ENCODE measurements around the gene CCDC183.
"Not testable (repeated sequence)": the region's sequence is repeated elsewhere in the genome, so short reads cannot be mapped to it uniquely, and the experiment has no call there.

CCDC183 gene

DNA sequence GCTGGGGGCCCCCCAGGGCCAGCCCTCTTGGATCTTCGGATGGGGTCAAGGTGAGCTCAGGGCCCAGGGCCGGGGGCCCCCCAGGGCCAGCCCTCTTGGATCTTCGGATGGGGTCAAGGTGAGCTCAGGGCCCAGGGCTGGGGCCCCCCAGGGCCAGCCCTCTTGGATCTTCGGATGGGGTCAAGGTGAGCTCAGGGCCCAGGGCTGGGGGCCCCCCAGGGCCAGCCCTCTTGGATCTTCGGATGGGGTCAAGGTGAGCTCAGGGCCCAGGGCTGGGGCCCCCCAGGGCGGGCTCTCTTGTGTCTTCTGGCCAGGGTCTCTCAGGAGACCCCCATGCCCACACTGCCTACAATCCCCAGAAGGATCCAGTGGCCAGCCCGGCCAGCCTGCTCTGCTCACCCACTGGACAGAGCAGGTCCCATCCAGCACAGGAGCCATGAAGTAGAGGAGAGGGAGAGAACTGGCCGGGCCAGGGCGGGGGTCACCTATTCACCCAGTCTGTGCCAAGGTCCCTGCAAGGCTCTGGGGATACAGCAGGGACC lies 6.9 kb downstream of the CCDC183 start:
- FAIRE-seq, result not testable (repeated sequence)

GRCh38 chr9:136803551-136804508 lies 7.7 kb downstream of the CCDC183 start:
- no peak for FAIRE-seq

DNA sequence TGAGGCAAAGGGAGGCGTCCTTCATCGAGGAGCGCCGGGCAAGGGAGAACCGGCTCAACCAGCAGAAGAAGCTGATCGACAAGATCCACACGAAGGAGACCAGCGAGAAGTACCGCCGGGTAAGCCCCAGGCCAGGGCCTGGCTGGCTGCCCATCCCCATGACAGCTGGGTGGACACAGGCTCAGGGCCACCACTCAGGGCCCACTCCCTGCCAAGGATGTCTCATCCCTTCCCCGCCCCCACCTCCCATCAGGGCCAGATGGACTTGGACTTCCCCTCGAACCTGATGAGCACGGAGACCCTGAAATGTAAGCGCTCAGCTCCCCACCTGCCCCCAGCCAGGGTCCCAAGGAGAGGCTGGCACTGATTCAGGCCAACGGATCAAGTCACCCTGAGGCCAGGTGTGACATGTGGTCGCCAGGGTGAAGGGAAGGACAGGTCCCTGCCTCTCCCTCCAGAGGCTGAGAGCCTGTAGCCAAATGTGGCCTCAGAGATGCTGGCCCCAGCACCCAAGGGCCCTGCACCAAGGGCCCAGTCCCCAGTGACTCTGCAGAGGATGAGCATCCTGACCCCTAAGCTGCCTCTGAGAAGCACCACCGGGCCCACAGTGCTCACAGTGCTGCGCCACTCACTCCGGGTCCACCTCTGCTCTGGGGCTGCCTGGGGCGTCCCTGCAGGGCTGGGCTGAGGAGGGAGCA lies 8.5 kb downstream of the CCDC183 start:
- FAIRE-seq, result no peak

GRCh38 chr9:136805207-136805740 lies 9.1 kb downstream of the CCDC183 start:
- FAIRE-seq, result no peak

DNA sequence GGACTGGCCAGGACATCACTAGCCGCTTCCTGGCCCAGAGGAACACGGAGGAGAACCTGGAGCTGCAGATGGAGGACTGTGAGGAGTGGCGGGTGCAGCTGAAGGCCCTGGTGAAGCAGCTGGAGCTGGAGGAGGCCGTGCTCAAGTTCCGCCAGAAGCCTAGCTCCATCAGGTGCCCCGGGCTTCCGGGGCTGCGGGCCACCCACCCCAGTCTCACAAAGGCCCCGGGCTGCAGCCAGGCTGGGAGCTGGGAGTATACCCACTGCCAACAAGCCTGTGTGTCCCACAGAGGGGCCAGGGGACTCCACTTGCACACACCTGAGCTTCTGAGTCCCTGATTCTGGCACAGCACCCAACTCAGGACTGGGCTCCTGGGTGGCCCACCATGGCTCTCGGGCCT lies 9.9 kb downstream of the CCDC183 start:
- FAIRE-seq, result no peak

DNA sequence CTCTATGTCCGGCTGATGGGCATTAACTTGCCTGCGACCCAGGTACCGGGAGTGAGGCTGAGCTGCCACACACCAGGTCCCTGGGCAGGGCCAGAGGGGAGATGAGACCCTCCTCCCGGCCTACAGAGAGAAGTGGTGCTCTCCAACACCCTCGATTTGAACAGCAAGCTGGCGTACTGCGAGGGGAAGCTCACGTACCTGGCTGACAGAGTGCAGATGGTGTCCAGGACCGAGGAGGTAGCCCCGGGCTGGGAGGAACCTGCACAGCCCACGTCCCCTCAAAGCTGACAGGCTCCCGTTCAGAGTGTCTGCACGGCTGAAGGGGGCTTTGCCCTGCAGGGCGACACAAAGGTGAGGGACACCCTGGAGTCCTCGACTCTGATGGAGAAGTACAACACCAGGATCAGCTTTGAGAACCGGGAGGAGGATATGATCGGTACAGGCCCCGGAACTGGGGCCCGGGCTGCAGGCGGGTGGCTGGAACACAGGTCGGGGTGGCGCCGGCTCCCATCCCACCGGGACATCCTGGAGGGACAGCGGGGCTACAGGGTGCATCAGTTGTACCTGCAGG lies 10.6 kb downstream of the CCDC183 start:
- FAIRE-seq, result no peak

DNA sequence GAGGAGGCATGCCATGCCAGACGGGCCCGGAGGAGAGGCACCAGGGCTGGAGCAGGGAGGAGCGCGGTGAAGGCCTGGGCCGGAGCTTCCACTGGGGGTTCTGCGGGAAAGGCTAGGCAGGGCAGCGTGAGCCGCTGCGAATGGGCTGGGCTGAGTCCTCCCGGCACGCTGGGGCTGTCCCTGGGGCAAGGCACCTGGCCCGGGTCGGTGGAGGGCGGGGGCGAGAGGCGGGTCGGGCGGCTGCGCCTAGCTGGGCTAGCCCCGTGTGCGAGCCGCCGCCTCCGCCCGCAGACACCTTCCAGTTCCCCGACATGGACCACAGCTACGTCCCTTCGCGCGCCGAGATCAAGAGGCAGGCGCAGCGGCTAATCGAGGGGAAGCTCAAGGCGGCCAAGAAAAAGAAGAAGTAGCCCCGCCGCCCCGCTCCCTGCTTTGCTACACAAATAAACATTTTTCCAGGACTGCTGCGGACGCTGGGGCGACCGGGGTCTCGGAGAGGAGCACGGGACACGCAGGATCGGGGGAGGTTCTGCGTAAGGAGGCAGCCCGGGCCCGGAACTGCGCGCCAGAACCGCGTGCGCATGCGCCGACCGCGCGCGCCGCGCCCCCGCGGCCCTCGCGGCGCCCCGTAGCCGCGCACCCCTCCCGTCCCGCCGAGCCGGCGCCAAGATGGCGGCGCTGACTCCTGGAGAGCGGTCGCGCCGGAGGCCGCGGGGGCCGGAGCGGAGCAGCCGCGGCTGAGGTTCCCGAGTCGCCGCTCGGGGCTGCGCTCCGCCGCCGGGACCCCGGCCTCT lies 11.3 kb downstream of the CCDC183 start, which contains the start of gene RABL6:
RABL6 (plus strand) TSS at position 668 of the 794 bp plus-strand sequence. CDS start 249 bp downstream, outside the sequence.
- no peak for FAIRE-seq

GRCh38 chr9:136808075-136808805 lies 12.1 kb downstream of the CCDC183 start:
- FAIRE-seq, result no peak

- no peak for FAIRE-seq
Measured at GRCh38 chr9:136808806-136809158, 12.6 kb downstream of the CCDC183 start.

- FAIRE-seq, result no peak
Measured at GRCh38 chr9:136814725-136815421, 18.7 kb downstream of the CCDC183 start.

DNA sequence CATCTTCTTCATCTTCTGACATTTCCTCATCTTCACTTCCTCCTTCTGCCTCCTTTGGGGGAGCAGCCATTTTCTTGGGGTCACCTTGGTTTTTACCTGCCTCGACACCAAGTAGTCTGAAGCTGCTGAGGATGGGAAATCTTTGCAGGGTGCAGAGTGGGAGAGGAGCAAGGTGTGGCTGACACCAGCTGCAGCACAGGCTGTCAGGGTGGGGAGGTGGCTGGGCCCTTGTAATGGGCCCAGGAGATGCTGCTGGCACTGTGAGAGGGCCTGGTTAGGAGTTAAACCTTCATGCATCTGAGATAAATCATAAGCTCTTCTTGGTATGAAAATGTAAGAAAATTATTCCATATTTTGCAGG lies 19.3 kb downstream of the CCDC183 start:
- no peak for FAIRE-seq

GRCh38 chr9:136820971-136821825 lies 25.1 kb downstream of the CCDC183 start:
- no peak for FAIRE-seq

GRCh38 chr9:136821826-136822544 lies 25.8 kb downstream of the CCDC183 start:
- FAIRE-seq, result no peak

DNA sequence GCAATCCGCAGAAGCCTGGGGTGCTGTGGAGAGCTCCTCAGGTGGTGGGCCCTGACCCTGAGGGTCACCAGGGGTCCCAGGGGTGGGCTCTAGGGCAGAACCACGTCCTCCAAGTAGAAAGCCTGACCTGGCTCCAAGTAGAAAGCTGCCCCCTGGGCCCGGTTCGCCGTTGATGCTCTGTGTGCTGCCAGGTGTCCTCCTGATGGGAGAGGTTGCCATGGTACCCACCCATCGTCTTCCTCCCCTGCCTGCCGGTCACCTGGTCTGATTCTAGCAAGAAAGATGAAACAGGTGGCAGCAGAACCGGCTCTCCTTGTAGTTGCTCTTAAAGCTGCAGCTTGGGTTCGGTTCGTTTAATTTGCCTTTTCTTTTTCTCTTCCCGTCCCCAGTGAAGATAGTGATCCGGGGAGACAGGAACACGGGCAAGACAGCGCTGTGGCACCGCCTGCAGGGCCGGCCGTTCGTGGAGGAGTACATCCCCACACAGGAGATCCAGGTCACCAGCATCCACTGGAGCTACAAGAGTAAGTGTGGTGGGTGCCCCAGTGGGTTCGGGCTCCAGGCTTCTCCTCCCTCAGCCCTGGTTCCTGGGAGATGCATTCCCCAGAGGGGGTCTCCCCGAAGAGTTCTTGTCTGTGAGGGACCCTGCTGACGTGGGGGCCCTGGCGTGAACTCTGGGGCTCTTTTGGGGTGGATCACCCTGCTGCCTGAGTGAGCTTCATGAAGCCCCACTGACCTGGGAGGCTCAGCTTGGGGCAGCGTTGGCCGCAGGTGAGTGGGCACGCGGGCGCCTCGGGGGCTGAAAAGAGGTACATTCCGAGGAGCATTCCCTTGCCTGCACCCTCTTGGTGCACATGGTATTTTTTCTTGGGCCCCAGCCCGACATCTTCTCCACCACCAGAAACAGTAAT lies 27.3 kb downstream of the CCDC183 start:
- FAIRE-seq, result no peak

DNA sequence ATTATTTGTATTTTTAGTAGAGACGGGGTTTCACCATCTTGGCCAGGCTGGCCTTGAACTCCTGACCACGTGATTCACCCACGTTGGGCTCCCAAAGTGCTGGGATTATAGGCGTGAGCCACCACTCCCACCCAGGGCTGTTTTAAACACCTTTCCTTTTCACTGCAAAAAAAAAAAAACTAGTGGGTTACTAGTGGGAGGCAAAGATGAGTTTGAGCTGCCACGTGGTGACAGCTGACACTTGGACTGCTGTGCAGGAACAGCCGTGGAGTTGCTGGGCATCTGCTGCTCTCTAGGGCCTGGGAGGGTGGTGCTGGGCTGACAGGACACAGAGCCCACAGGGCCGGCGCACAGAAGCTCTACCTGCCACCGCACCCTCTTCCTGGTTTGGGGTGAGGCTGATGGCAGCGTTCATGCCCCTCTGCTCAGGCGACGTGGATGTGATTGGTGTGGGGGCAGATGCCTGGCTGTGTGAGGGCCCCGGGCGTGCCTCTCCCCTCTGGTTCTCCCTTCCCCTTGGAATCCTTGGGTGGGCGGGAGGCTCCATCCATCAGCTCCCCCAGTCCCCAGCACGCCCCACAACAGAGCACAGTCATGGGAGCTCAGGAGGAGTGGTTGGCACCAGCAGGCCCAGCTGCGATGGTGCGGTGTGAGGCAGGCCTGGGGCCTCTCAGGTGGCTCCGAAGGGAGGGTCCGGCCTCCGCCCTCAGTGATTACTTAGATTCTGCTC lies 28.5 kb downstream of the CCDC183 start:
- no peak for FAIRE-seq

- FAIRE-seq, result no peak
Measured at GRCh38 chr9:136825295-136826187, 29.4 kb downstream of the CCDC183 start.
